A549 (cell line): ENCODE measurements around the gene NANOGP8.

Experiments used
- CHD4 ChIP-seq: fragments of 200-600 bp; sonication (generic); IDR thresholded peaks from 2 replicates; pipeline ENCODE4 v1.6.1; 2016; ENCODE audit warnings: antibody characterized with exemption, mild to moderate bottlenecking, borderline replicate concordance
- CTCF ChIP-seq: fragments of >200 bp; sonication (Bioruptor Twin); formaldehyde crosslinking; IDR thresholded peaks from 3 replicates; pipeline ENCODE4 v1.5.1; 2016
- EP300 ChIP-seq, 2 experiments: fragments of >200 bp; sonication (Bioruptor Twin); formaldehyde crosslinking; IDR thresholded peaks; 2 replicates in 1 of 2; 3 replicates in 1 of 2; pipeline ENCODE4 v1.6.1; 2016 to 2017
- KDM5A ChIP-seq: fragments of 200-600 bp; sonication (generic); IDR thresholded peaks from 2 replicates; pipeline ENCODE4 v1.6.1; 2016; ENCODE audit warnings: antibody characterized with exemption, mild to moderate bottlenecking

- TF ChIP-seq CHD4 (no peak), EP300 (IDR thresholded peaks at IDR 0.05) (no peak), KDM5A (no peak), CTCF (no peak)
Measured at GRCh38 chr15:35080226-35080625, 4.9 kb downstream of the NANOGP8 start.
